Osteocyte (in vitro differentiated cells): ENCODE results near the gene SUN1. TPM values are rescaled to one million over a fixed set of nuclear protein-coding genes. Genes with fewer than 3 reads are reported as not detected.

Source experiments
- DNase-seq: peaks from one replicate; pipeline ENCODE4 v3.0.0; 2021; ENCODE audit warnings: mixed read lengths; ENCODE audit not compliant: unreplicated experiment; ENCODE audit errors: extremely low spot score
- H3K27ac Mint-ChIP-seq: one replicate; pipeline ENCODE4 v1.8.0; 2021; ENCODE audit warnings: mild to moderate bottlenecking, mixed read lengths; ENCODE audit not compliant: unreplicated experiment
- H3K27me3 Mint-ChIP-seq: one replicate; pipeline ENCODE4 v1.8.0; 2021; ENCODE audit warnings: mixed read lengths; ENCODE audit not compliant: unreplicated experiment
- H3K36me3 Mint-ChIP-seq: one replicate; pipeline ENCODE4 v1.8.0; 2021; ENCODE audit warnings: mixed read lengths; ENCODE audit not compliant: unreplicated experiment
- H3K4me1 Mint-ChIP-seq: one replicate; pipeline ENCODE4 v1.8.0; 2021; ENCODE audit warnings: mixed read lengths; ENCODE audit not compliant: unreplicated experiment
- H3K4me3 Mint-ChIP-seq: one replicate; pipeline ENCODE4 v1.8.0; 2021; ENCODE audit warnings: mild to moderate bottlenecking, moderate library complexity, mixed read lengths; ENCODE audit not compliant: unreplicated experiment
- H3K9me3 Mint-ChIP-seq: one replicate; pipeline ENCODE4 v1.8.0; 2021; ENCODE audit warnings: mixed read lengths; ENCODE audit not compliant: unreplicated experiment
- CTCF ChIP-seq: fragments of 200-600 bp; sonication (generic); IDR thresholded peaks from 2 replicates; pipeline ENCODE4 v1.5.0; 2021; ENCODE audit warnings: antibody characterized with exemption, mild to moderate bottlenecking, moderate library complexity
- total RNA-seq: library from RNA; stranded (reverse); gene quantifications from 2 replicates; pipeline ENCODE4 v1.2.1, GENCODE V29; 2021

SUN1 gene
- total RNA-seq, 1 donor from 2014 or later = 212 TPM

DNA sequence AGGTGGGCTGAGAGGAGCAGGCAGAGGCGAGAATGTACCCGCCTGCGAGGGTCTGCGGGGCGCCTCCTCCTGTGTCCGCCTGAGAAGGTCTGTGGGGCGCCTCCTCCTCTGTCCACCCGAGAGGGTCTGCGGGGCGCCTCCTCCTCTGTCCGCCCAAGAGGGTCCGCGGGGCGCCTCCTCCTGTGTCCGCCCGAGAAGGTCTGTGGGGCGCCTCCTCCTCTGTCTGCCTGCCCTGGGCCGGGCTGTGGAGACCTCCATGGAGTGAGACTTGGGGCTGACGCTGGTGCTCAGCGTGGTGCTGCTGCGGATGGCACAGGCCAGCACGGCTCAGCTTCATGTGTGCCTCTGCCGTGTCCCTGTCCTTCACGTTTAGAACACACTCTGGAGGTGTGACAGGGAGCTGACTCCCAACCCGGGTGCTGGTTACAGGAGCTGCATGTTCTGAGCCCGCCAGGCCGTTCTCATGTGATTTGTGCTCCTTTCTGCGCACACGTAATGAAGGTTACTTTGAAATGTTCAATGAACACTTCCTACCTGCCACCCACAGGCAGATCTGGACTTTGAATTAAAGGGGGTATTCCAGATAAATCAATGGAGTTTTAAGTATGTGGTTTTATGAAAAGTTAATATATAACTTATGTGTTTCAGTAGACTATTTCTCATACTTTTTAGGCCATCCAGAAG is 23.6 kb downstream of the SUN1 start:
- no peak for DNase-seq
- H3K9me3 Mint-ChIP-seq = no peaks in the 10 kb centered on the region
- no peak for TF ChIP-seq CTCF
- no peaks in the 10 kb centered on the region for H3K4me1 Mint-ChIP-seq
- H3K27me3 Mint-ChIP-seq = no peaks in the 10 kb centered on the region
- no peak overlapping the region for H3K4me3 Mint-ChIP-seq
- no peak overlapping the region for H3K27ac Mint-ChIP-seq
- H3K36me3 Mint-ChIP-seq = peaks cover 54% of the 10 kb centered on the region

DNA sequence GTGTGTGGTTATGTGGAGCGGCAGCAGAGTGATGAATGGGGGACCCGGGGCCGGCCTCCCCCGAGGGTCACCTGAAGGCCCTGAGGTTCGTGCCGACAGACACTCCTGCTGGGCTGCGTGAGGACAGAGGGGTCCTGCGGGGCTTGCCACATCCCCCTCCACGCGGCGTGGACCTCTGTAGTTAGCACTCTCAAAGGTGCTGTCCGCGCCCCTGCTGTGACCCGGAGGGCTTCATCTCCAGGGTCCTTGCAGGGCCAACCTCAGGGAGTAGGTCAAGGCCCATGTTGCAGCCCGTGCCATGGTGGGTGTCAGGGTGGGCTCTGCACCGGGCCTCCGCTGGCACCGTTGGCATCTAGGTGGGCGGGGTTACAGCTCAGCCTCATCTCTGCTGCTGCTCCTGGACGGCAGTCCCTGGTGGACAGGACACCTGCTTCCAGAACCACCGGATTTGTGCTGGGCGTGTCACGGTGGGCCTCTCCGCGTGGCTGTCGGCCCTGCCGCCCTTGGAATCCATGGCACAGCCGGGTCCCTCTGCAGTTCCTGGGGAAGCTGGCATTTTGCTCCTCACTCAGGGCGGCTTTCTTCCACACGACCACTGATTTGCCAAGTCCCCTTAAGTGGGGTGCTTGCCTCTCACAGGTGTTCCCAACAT is 24.3 kb downstream of the SUN1 start:
- no peak overlapping the region for H3K27ac Mint-ChIP-seq
- no peaks in the 10 kb centered on the region for H3K27me3 Mint-ChIP-seq
- no peak for TF ChIP-seq CTCF
- no peaks in the 10 kb centered on the region for H3K4me1 Mint-ChIP-seq
- DNase-seq = no peak
- no peak overlapping the region for H3K4me3 Mint-ChIP-seq
- no peaks in the 10 kb centered on the region for H3K9me3 Mint-ChIP-seq
- peaks cover 58% of the 10 kb centered on the region for H3K36me3 Mint-ChIP-seq

- no peaks in the 10 kb centered on the region for H3K4me1 Mint-ChIP-seq
- no peak for TF ChIP-seq CTCF
- no peak for DNase-seq
- H3K9me3 Mint-ChIP-seq = no peaks in the 10 kb centered on the region
- H3K27me3 Mint-ChIP-seq = no peaks in the 10 kb centered on the region
- H3K36me3 Mint-ChIP-seq = peaks cover 66% of the 10 kb centered on the region
- H3K27ac Mint-ChIP-seq = no peak overlapping the region
- H3K4me3 Mint-ChIP-seq = no peak overlapping the region
Observed at GRCh38 chr7:857661-858060, 25.4 kb downstream of the SUN1 start.

- no peak for TF ChIP-seq CTCF
- DNase-seq = no peak
- Mint-ChIP-seq H3K27me3 (no peaks in the 10 kb centered on the region), H3K36me3 (peaks cover 60% of the 10 kb centered on the region), H3K4me1 (no peaks in the 10 kb centered on the region), H3K4me3 (no peak overlapping the region), H3K27ac (no peak overlapping the region), H3K9me3 (no peaks in the 10 kb centered on the region)
Observed at GRCh38 chr7:859359-860030, 27.2 kb downstream of the SUN1 start.

DNA sequence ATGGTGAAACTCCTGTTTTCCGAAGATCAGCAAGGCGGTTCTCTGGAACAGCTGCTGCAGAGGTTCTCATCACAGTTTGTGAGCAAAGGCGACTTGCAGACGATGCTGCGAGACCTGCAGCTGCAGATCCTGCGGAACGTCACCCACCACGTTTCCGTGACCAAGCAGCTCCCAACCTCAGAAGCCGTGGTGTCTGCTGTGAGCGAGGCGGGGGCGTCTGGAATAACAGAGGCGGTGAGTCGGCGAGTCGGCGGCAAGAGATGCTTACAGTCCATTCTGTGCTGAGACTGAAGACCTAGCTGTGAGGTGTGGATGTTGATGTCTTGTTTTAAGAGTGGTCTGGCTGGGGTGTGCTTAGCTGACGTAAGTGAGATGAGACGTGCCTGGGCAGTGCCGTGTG is 27.9 kb downstream of the SUN1 start:
- no peak for DNase-seq
- H3K4me1 Mint-ChIP-seq = no peaks in the 10 kb centered on the region
- no peak overlapping the region for H3K27ac Mint-ChIP-seq
- H3K9me3 Mint-ChIP-seq = no peaks in the 10 kb centered on the region
- H3K4me3 Mint-ChIP-seq = no peak overlapping the region
- no peak for TF ChIP-seq CTCF
- H3K27me3 Mint-ChIP-seq = no peaks in the 10 kb centered on the region
- H3K36me3 Mint-ChIP-seq = peaks cover 61% of the 10 kb centered on the region
